Heart left ventricle (tissue), 13 donors: ENCODE results near the gene NUDT4B.
"Not testable (repeated sequence)": the region's sequence is repeated elsewhere in the genome, so short reads cannot be mapped to it uniquely, and the experiment has no call there.

ENCODE experiments used
- POLR2A ChIP-seq, 2 donors: fragments of 450-650 bp; IDR thresholded peaks; one replicate each; pipeline ENCODE4 v1.6.1; 2017; ENCODE audit warnings: antibody characterized with exemption in 2 of 2, mild to moderate bottlenecking in 2 of 2, moderate library complexity in 2 of 2
- TF ChIP-seq, protein P1 (sequence below), 12 donors: fragments of 200-600 bp; sonication (generic) in 4 of 12; IDR thresholded peaks; one replicate each; pipeline versions ENCODE4 v1.5.0 to v1.8.0; 2018 to 2022; ENCODE audit warnings: antibody characterized with exemption in 12 of 12, mild to moderate bottlenecking in 5 of 12
- donor health status: ischemic (EF 13 %, LVEDD 7.1; RV severe dilation, severe dysfunction).
- donor health status: DM: no; HTN: yes; CAD: no.
- donor health status: DM: no; HTN: no; CAD: no.
- donor health status: ischemic (EF 25% LVEDD 6.9; RV normal size, moderate dysfunction).
- donor health status: ischemic (EF 25% LVEDD 5.7; RV mildly dilated, moderate dysfunction).
- donor health status: ischemic (EF 35%, LVEDD 5.7; RV mildly dilated, moderate dysfunction).
- donor health status: nonischemic (EF 11% LVEDD 7.7; RV severe dilation, severe dysfunction).
- donor health status: DM: yes; HTN: yes; CAD: no.
- donor health status: PGD.
- donor health status: ischemic (EF 29% LVEDD 5.4; RV normal size, mild dysfunction).
- donor health status: nonischemic (EF 23%, LVEDD 6.1; RV moderate dilation, normal function).

DNA sequence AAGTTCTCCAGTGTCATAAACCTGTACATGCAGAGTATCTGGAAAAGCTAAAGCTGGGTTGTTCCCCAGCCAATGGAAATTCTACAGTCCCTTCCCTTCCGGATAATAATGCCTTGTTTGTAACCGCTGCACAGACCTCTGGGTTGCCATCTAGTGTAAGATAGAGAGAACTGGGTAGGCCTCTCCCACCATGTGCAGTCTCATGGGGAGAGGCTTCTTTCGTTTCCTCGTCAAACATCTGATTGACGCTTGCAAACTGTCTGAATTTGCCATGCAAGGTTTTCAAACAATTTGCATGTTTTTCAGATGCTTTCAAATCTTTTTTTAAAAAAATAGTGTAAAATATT lies 734 bp downstream of the NUDT4B start:
- TF ChIP-seq, protein P1, sequence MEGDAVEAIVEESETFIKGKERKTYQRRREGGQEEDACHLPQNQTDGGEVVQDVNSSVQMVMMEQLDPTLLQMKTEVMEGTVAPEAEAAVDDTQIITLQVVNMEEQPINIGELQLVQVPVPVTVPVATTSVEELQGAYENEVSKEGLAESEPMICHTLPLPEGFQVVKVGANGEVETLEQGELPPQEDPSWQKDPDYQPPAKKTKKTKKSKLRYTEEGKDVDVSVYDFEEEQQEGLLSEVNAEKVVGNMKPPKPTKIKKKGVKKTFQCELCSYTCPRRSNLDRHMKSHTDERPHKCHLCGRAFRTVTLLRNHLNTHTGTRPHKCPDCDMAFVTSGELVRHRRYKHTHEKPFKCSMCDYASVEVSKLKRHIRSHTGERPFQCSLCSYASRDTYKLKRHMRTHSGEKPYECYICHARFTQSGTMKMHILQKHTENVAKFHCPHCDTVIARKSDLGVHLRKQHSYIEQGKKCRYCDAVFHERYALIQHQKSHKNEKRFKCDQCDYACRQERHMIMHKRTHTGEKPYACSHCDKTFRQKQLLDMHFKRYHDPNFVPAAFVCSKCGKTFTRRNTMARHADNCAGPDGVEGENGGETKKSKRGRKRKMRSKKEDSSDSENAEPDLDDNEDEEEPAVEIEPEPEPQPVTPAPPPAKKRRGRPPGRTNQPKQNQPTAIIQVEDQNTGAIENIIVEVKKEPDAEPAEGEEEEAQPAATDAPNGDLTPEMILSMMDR (IDR thresholded peaks at IDR 0.05): not testable (repeated sequence)
- not testable (repeated sequence) for TF ChIP-seq POLR2A (IDR thresholded peaks at IDR 0.05)
